ENCODE results near the gene ZNF418. TPM values are rescaled to one million over a fixed set of nuclear protein-coding genes. Genes with fewer than 3 reads are reported as not detected.

ZNF418 gene
- total and polyA plus RNA-seq, 2 of the 13 experiments (the other 11 are each of a cell fraction or from before 2014, with no cell fraction given), result 0.07 to 0.27 TPM

GRCh38 chr19:57974434-57974833 lies 39.2 kb upstream of the ZNF418 start, which contains the start of gene C19orf18:
Gene C19orf18, minus strand, starts transcription at chr19:57974534. Its CDS starts 102 bp downstream, at chr19:57974432.
- in situ Hi-C loops (cut with HindIII; ENCODE audit: extremely low pct_ligation_motif_present, low pct_unique_long_range_greater_than_20kb) (no loop called here), intact Hi-C loops (cut with micrococcal nuclease; ENCODE audit: unreplicated experiment) (no loop called here)
- H2AFZ ChIP-seq (ENCODE audit: low read length), result no peak within 1 kb of the TSS
- H3K27me3 ChIP-seq (ENCODE audit: control insufficient read depth in 1 of 2, insufficient read depth in 2 of 2, low read length in 2 of 2), result no peaks in the 10 kb centered on the region
- H3K9me3 ChIP-seq (ENCODE audit: low read length), result peaks cover 91% of the 10 kb centered on the region
- H3K79me2 ChIP-seq (ENCODE audit: insufficient read depth, low read length), result no peaks in the 10 kb centered on the region
- no peaks in the 10 kb centered on the region for H3K4me1 ChIP-seq (ENCODE audit: insufficient read depth, low read length)
- DNase-seq (ENCODE audit: low spot score) (no peak), ATAC-seq (no peak), FAIRE-seq (no peak)
- CTCF ChIA-PET (ENCODE audit: low intra/inter-chr PET ratio, low total read pairs), result no interaction called here
- no TSS peak for BruUV-seq (replicated peaks)
- no peaks in the 10 kb centered on the region for H4K20me1 ChIP-seq (ENCODE audit: insufficient read depth, low read length)
- no peak within 1 kb of the TSS for H3K4me2 ChIP-seq (ENCODE audit: low read depth, low read length)
- no peak within 1 kb of the TSS for H3K4me3 ChIP-seq (replicated peaks in 1 of 3; ENCODE audit: insufficient read depth in 1 of 3, low read depth in 2 of 3, low read length in 3 of 3)
- POLR2A ChIA-PET, result no interaction called here
- 96% methylated on average over 4 of the region's 4 CpGs for WGBS (ENCODE audit: low lambda C conversion rate)
- H3K9ac ChIP-seq (ENCODE audit: insufficient read depth, low read depth, low read length), result no peak within 1 kb of the TSS
- H3K27ac ChIP-seq (ENCODE audit: extremely low read length, insufficient read depth, low read length), result no peak within 1 kb of the TSS
- peaks cover 3 to 16% of the 10 kb centered on the region in 2 experiments; a peak in 3 of 5 replicates for H3K36me3 ChIP-seq (replicated peaks in 1 of 2; ENCODE audit: control insufficient read depth in 1 of 2, insufficient read depth in 2 of 2, low read length in 2 of 2)
- no peak for TF ChIP-seq ATF5 (CRISPR knock-in tag; IDR thresholded peaks at IDR 0.05; ENCODE audit: low read depth)
- TF ChIP-seq ZNF296 (CRISPR knock-in tag; conservative IDR thresholded peaks at IDR 0.05), result no peak
- no peak for TF ChIP-seq SIN3A (IDR thresholded peaks at IDR 0.05; ENCODE audit: borderline replicate concordance, low read depth, low read length)
- TF ChIP-seq RNF219 (CRISPR knock-in tag; IDR thresholded peaks at IDR 0.05), result no peak
- TF ChIP-seq, protein P1, sequence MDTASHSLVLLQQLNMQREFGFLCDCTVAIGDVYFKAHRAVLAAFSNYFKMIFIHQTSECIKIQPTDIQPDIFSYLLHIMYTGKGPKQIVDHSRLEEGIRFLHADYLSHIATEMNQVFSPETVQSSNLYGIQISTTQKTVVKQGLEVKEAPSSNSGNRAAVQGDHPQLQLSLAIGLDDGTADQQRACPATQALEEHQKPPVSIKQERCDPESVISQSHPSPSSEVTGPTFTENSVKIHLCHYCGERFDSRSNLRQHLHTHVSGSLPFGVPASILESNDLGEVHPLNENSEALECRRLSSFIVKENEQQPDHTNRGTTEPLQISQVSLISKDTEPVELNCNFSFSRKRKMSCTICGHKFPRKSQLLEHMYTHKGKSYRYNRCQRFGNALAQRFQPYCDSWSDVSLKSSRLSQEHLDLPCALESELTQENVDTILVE (CRISPR knock-in tag; IDR thresholded peaks at IDR 0.05), result no peak
- no peak for TF ChIP-seq ZSCAN25 (CRISPR knock-in tag; IDR thresholded peaks at IDR 0.05)
- no peak for TF ChIP-seq KLF13 (CRISPR knock-in tag; IDR thresholded peaks at IDR 0.05)
- no peak for TF ChIP-seq ZZZ3 (CRISPR knock-in tag; IDR thresholded peaks at IDR 0.05; ENCODE audit: borderline replicate concordance)
- no peak for TF ChIP-seq ZFP82 (CRISPR knock-in tag; IDR thresholded peaks at IDR 0.05; ENCODE audit: borderline replicate concordance)
- no peak for TF ChIP-seq ZNF12 (CRISPR knock-in tag; IDR thresholded peaks at IDR 0.05)
- no peak for TF ChIP-seq PTBP1 (IDR thresholded peaks at IDR 0.05; ENCODE audit: low read depth, low read length, poor library complexity, severe bottlenecking)

Data from HepG2 (cell line).